Caco-2 (cell line): ENCODE data around the gene DGKB. TPM values are rescaled to one million over a fixed set of nuclear protein-coding genes. Genes with fewer than 3 reads are reported as not detected.

Experiments used
- BruUV-seq: library from RNA; stranded (reverse); fragments of 400-500 nt; replicated peaks from 2 replicates; lab custom pipeline; 2021; lab: Mats Ljungman, UMichigan
- CTCF ChIA-PET: fragments of 300-600 bp; sonication (Branson Sonifier 250); formaldehyde crosslinking; loops from one replicate; lab custom pipeline; 2022; ENCODE audit warnings: antibody characterized with exemption; lab: Charles Lee
- POLR2A ChIA-PET: fragments of 300-600 bp; sonication (Branson Sonifier 250); formaldehyde crosslinking; loops from one replicate; lab custom pipeline; 2022; ENCODE audit warnings: antibody characterized with exemption; lab: Charles Lee
- DNase-seq, 2 experiments: peaks; one replicate each; pipeline versions ENCODE4 v3.0.0 to v3.0.0-alpha.2; 2020 to 2022
- H3K27me3 ChIP-seq: replicated peaks from 2 replicates; pipeline ENCODE4 v1.6.0; 2011; ENCODE audit warnings: low read length; ENCODE audit not compliant: control insufficient read depth, insufficient read depth
- H3K36me3 ChIP-seq: 2 replicates; pipeline ENCODE4 v1.5.1; 2011; ENCODE audit warnings: low read length; ENCODE audit not compliant: control insufficient read depth, insufficient read depth
- H3K4me1 ChIP-seq: fragments of 250-450 bp; sonication (Bioruptor Pico); 2 replicates; pipeline ENCODE4 v1.5.1; 2020; ENCODE audit warnings: mild to moderate bottlenecking
- H3K4me3 ChIP-seq: 2 replicates; pipeline ENCODE4 v1.5.1; 2011; ENCODE audit warnings: low read depth, mild to moderate bottlenecking, control low read depth, low read length
- H3K9me3 ChIP-seq: fragments of 250-450 bp; sonication (Bioruptor Pico); 2 replicates; pipeline ENCODE4 v1.5.1; 2020; ENCODE audit warnings: mild to moderate bottlenecking, moderate library complexity
- H3K27ac Mint-ChIP-seq: one replicate; pipeline ENCODE4 v1.8.0; 2022; ENCODE audit warnings: mixed read lengths; ENCODE audit not compliant: unreplicated experiment
- H3K27me3 Mint-ChIP-seq: one replicate; pipeline ENCODE4 v1.8.0; 2022; ENCODE audit warnings: mixed read lengths; ENCODE audit not compliant: insufficient read depth, unreplicated experiment
- H3K36me3 Mint-ChIP-seq: one replicate; pipeline ENCODE4 v1.8.0; 2022; ENCODE audit warnings: mild to moderate bottlenecking, mixed read lengths; ENCODE audit not compliant: insufficient read depth, unreplicated experiment
- H3K4me1 Mint-ChIP-seq: one replicate; pipeline ENCODE4 v1.8.0; 2022; ENCODE audit warnings: low read depth, mixed read lengths; ENCODE audit not compliant: unreplicated experiment
- H3K4me3 Mint-ChIP-seq: one replicate; pipeline ENCODE4 v1.8.0; 2022; ENCODE audit warnings: mild to moderate bottlenecking, moderate library complexity, mixed read lengths; ENCODE audit not compliant: unreplicated experiment
- H3K9me3 Mint-ChIP-seq: one replicate; pipeline ENCODE4 v1.8.0; 2022; ENCODE audit warnings: mixed read lengths; ENCODE audit not compliant: unreplicated experiment
- CTCF ChIP-seq, 2 experiments: fragments of 200-600 bp in 1 of 2; IDR thresholded peaks; 1 replicate in 1 of 2; 2 replicates in 1 of 2; pipeline versions ENCODE4 v1.5.1 to v1.8.0; 2011 to 2022; ENCODE audit warnings: antibody characterized with exemption in 1 of 2, control low read depth in 1 of 2, inconsistent platforms in 1 of 2, low read depth in 1 of 2, low read length in 1 of 2, mild to moderate bottlenecking in 1 of 2, moderate library complexity in 1 of 2; ENCODE audit not compliant: insufficient read depth in 1 of 2, severe bottlenecking in 1 of 2, unreplicated experiment in 1 of 2
- intact Hi-C: fragments of 100-400 bp; cut with micrococcal nuclease; formaldehyde crosslinking; loops from one replicate; pipeline ENCODE4 v1.10.0; 2022; ENCODE audit not compliant: unreplicated experiment
- total RNA-seq: library from RNA; stranded (reverse); gene quantifications from 2 replicates; pipeline ENCODE4 v1.2.3, GENCODE V29; 2022

DGKB gene
- total RNA-seq, 1 experiment from 2014 or later, result 0.39 TPM

DNA sequence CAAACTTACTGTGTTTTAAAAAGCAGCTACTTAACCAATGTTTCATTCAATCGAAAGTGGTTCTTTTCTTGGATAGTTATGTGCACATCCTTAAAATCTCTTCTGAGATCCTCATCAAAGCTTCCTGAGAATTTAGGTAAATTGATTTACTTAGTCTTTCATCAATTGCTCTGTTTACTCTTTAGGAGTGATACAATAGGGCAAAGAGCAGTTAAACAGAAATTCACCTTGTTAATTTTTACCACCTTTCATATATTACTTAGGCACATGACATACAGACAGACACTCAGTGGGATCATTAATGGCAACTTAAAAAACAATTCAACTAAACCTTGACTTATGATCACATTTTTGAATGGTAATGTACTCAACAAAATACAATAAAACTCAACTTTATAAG lies 456.3 kb downstream of the DGKB start:
- Mint-ChIP-seq H3K4me3 (no peak overlapping the region), H3K36me3 (no peaks in the 10 kb centered on the region), H3K27ac (no peak overlapping the region), H3K4me1 (no peaks in the 10 kb centered on the region), H3K27me3 (no peaks in the 10 kb centered on the region), H3K9me3 (no peaks in the 10 kb centered on the region)
- ChIA-PET POLR2A (no interaction called here), CTCF (no interaction called here)
- Histone ChIP-seq H3K4me3 (no peak overlapping the region), H3K4me1 (no peaks in the 10 kb centered on the region), H3K9me3 (no peaks in the 10 kb centered on the region), H3K27me3 (no peaks in the 10 kb centered on the region), H3K36me3 (no peaks in the 10 kb centered on the region)
- intact Hi-C loops, result no loop called here
- no peak for TF ChIP-seq CTCF (IDR thresholded peaks at IDR 0.05; ENCODE audit: insufficient read depth in 1 of 2, low read depth in 1 of 2, low read length in 1 of 2, severe bottlenecking in 1 of 2, unreplicated experiment in 1 of 2)
- no peak for DNase-seq
- no TSS peak for BruUV-seq

DNA sequence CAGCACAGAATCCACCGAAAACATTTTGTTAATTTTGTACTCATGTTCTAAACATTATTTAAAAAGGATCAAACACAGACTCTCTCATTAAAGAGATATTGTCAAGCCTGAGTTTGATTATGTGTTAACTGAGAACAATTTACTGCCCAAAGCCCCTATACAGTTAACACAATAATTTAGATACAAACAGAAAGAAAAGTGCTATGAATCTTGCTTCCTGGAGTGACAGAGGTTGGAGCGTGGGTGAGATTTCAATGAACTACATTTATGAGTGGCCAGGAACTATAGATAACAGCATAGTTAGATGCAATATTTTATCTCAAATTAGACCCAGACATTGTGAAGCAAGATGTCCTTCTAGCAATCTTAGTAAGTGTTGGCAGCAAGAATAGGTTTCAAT lies 464.2 kb downstream of the DGKB start:
- Histone ChIP-seq H3K4me1 (no peaks in the 10 kb centered on the region), H3K27me3 (no peaks in the 10 kb centered on the region), H3K4me3 (no peak overlapping the region), H3K9me3 (no peaks in the 10 kb centered on the region), H3K36me3 (no peaks in the 10 kb centered on the region)
- no peak overlapping the region for H3K4me3 Mint-ChIP-seq
- no peaks in the 10 kb centered on the region for H3K36me3 Mint-ChIP-seq
- H3K27me3 Mint-ChIP-seq, result peaks cover 3% of the 10 kb centered on the region
- BruUV-seq, result no TSS peak
- CTCF ChIA-PET, result no interaction called here
- no peak for DNase-seq
- POLR2A ChIA-PET, result no interaction called here
- H3K27ac Mint-ChIP-seq, result no peak overlapping the region
- no peak for TF ChIP-seq CTCF (IDR thresholded peaks at IDR 0.05; ENCODE audit: insufficient read depth in 1 of 2, low read depth in 1 of 2, low read length in 1 of 2, severe bottlenecking in 1 of 2, unreplicated experiment in 1 of 2)
- no peaks in the 10 kb centered on the region for H3K9me3 Mint-ChIP-seq
- intact Hi-C loops, result no loop called here
- no peaks in the 10 kb centered on the region for H3K4me1 Mint-ChIP-seq

DNA sequence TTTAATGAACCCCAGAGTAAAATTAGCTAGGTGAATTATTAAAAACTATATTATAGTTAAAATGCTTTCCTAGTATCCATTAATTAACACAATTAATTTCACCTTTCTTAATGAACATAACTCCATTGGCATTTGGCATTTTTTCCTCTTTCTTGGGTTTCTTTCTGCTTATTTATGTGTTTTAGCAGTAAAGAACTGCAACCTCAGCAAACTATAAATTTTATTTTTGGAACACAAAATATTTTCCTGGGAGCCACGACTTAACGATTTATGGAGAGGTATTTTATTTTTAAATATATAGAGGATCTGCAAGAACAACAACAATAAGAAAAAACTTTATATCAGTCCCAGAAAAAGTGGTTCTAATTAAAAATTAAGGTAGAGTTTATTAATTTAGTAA lies 465.7 kb downstream of the DGKB start:
- H3K4me1 Mint-ChIP-seq, result no peaks in the 10 kb centered on the region
- BruUV-seq, result no TSS peak
- Histone ChIP-seq H3K36me3 (no peaks in the 10 kb centered on the region), H3K4me1 (no peaks in the 10 kb centered on the region), H3K4me3 (no peak overlapping the region), H3K9me3 (no peaks in the 10 kb centered on the region), H3K27me3 (no peaks in the 10 kb centered on the region)
- intact Hi-C loops, result no loop called here
- TF ChIP-seq CTCF (IDR thresholded peaks at IDR 0.05; ENCODE audit: insufficient read depth in 1 of 2, low read depth in 1 of 2, low read length in 1 of 2, severe bottlenecking in 1 of 2, unreplicated experiment in 1 of 2), result no peak
- H3K4me3 Mint-ChIP-seq, result no peak overlapping the region
- no peak for DNase-seq
- peaks cover 3% of the 10 kb centered on the region for H3K27me3 Mint-ChIP-seq
- H3K9me3 Mint-ChIP-seq, result no peaks in the 10 kb centered on the region
- ChIA-PET CTCF (no interaction called here), POLR2A (no interaction called here)
- no peak overlapping the region for H3K27ac Mint-ChIP-seq
- H3K36me3 Mint-ChIP-seq, result no peaks in the 10 kb centered on the region
